BJ (cell line): ENCODE measurements around the gene NCAPD2. TPM values are rescaled to one million over a fixed set of nuclear protein-coding genes. Genes with fewer than 3 reads are reported as not detected.

Experiments used
- CTCF ChIA-PET: fragments of 350-600 bp; formaldehyde crosslinking; extraction: SDS; loops from one replicate; lab custom pipeline; 2021; ENCODE audit warnings: antibody characterized with exemption, inconsistent platforms; lab: Yijun Ruan, JAX
- POLR2A ChIA-PET: fragments of 300-600 bp; sonication (Branson Sonifier 250); formaldehyde crosslinking; extraction: SDS; loops from one replicate; lab custom pipeline; 2021; ENCODE audit warnings: antibody characterized with exemption; lab: Charles Lee
- DNase-seq: peaks from one replicate; pipeline ENCODE4 v3.0.0-alpha.2; 2011; ENCODE audit warnings: low read depth
- H3K27me3 ChIP-seq: 2 replicates; pipeline ENCODE4 v1.6.0; 2011; ENCODE audit warnings: low read length; ENCODE audit not compliant: control insufficient read depth, insufficient read depth
- H3K36me3 ChIP-seq: 2 replicates; pipeline ENCODE4 v1.5.1; 2011; ENCODE audit warnings: low read length; ENCODE audit not compliant: control insufficient read depth, insufficient read depth
- H3K4me3 ChIP-seq: 2 replicates; pipeline ENCODE4 v1.5.1; 2011; ENCODE audit warnings: low read depth, mild to moderate bottlenecking, control low read depth, low read length
- CTCF ChIP-seq: IDR thresholded peaks from 2 replicates; pipeline ENCODE4 v1.5.1; 2011; ENCODE audit warnings: low read depth, mild to moderate bottlenecking, control low read depth, inconsistent platforms, low read length, moderate library complexity; ENCODE audit not compliant: insufficient read depth
- polyA plus RNA-seq: library from polyadenylated mRNA; depleted of rRNA; stranded (reverse); fragments of >200 nt; gene quantifications from 2 replicates; pipeline ENCODE4 v1.2.3, GENCODE V29; 2011

NCAPD2 gene
- polyA plus RNA-seq, 1 experiment = 65.6 TPM

- Histone ChIP-seq H3K27me3 (no peaks in the 10 kb centered on the region), H3K4me3 (no peak overlapping the region), H3K36me3 (peaks cover 41% of the 10 kb centered on the region)
- no peak for DNase-seq
- CTCF ChIA-PET = interaction anchor here (0.8 to 1.2 kb wide), 3 partner anchors 34 to 64 kb away, joined by 3 to 5 read pairs (median 3); no protein-coding TSS in a partner anchor
- no peak for TF ChIP-seq CTCF
- POLR2A ChIA-PET = no interaction called here
Observed at GRCh38 chr12:6529291-6529737, 35.4 kb downstream of the NCAPD2 start.

GRCh38 chr12:6530576-6531260 is 36.8 kb downstream of the NCAPD2 start:
- DNase-seq = no peak
- Histone ChIP-seq H3K27me3 (no peaks in the 10 kb centered on the region), H3K4me3 (no peak overlapping the region), H3K36me3 (peaks cover 42% of the 10 kb centered on the region)
- ChIA-PET POLR2A (no interaction called here), CTCF (interaction anchor here (1.2 kb wide), 1 partner anchor 27 kb away, joined by 5 read pairs; no protein-coding TSS in a partner anchor)
- no peak for TF ChIP-seq CTCF

GRCh38 chr12:6532051-6532926 is 38.4 kb downstream of the NCAPD2 start:
- no peaks in the 10 kb centered on the region for H3K27me3 ChIP-seq
- peak overlapping the region; percentile 88 for H3K4me3 ChIP-seq
- ChIA-PET POLR2A (interaction anchor here (0.5 to 2.0 kb wide), 5 partner anchors 17 to 191 kb away, joined by 3 to 12 read pairs (median 6); partner anchors contain the start of genes TNFRSF1A and ZNF384), CTCF (interaction anchor here (0.6 to 1.0 kb wide), 8 partner anchors 8 to 379 kb away, joined by 3 to 4 read pairs (median 3); no protein-coding TSS in a partner anchor)
- no peak for TF ChIP-seq CTCF
- DNase-seq = peak; percentile 92
- peaks cover 43% of the 10 kb centered on the region for H3K36me3 ChIP-seq

GRCh38 chr12:6532927-6533652 is 39.2 kb downstream of the NCAPD2 start:
- Histone ChIP-seq H3K27me3 (no peaks in the 10 kb centered on the region), H3K4me3 (peak overlapping the region; percentile 88), H3K36me3 (peaks cover 43% of the 10 kb centered on the region)
- DNase-seq = no peak
- ChIA-PET POLR2A (interaction anchor here (1.0 to 2.0 kb wide), 3 partner anchors 16 to 156 kb away, joined by 4 to 12 read pairs (median 7); partner anchors contain the start of gene ZNF384), CTCF (interaction anchor here (0.7 to 1.0 kb wide), 5 partner anchors 9 to 307 kb away, joined by 3 to 4 read pairs (median 3); no protein-coding TSS in a partner anchor)
- no peak for TF ChIP-seq CTCF
